ENCODE results near the gene CHRNA4. TPM values are rescaled to one million over a fixed set of nuclear protein-coding genes. Genes with fewer than 3 reads are reported as not detected.

CHRNA4 gene
- total and polyA plus RNA-seq, 2 donors (not counting 1 experiment from before 2014, with no cell fraction given) = not detected

DNA sequence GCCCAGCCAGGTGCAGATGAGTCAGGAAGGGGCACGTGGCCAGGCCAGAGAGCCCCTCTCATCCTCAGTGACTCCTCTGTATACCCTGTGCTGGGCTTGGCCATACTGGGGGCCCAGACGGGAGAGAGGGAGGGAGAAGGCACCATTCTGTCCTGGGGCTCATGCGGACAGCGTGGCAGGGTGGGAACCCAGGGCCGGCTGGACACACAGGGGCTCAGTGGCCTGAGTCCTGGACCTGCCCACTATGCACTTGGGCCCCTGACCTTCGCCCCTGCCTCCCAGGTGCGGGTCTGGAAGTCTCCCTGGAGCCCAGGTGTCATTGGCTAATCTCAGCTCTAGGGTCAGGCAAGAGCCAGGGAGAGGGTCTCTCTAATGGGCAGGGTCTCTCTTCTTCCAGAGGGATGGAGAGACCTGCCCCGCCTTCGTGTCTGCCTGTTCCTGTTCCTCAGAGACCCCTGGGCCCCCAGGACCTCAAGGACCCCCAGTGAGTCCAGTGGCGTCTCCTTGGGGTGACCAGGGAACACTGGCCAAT lies 40.5 kb downstream of the CHRNA4 start:
- no peak for DNase-seq (ENCODE audit: low read depth in 2 of 2)
- no peaks in the 10 kb centered on the region for H3K79me2 ChIP-seq (ENCODE audit: control insufficient read depth, insufficient read depth, low read length)
- no peak overlapping the region for H3K27ac ChIP-seq (ENCODE audit: insufficient read depth, low read length)
- no peak overlapping the region for H3K9ac ChIP-seq (ENCODE audit: insufficient read depth, low read length)
- no peaks in the 10 kb centered on the region for H3K4me1 ChIP-seq (ENCODE audit: control insufficient read depth, extremely low read depth, insufficient read depth, low read length)
- H3K27me3 ChIP-seq (ENCODE audit: control insufficient read depth, insufficient read depth, low read length) = peaks cover 7% of the 10 kb centered on the region
- H3K4me2 ChIP-seq (ENCODE audit: extremely low read depth, insufficient read depth, low read length) = no peak overlapping the region
- H3K36me3 ChIP-seq (ENCODE audit: control insufficient read depth, insufficient read depth, low read length) = no peaks in the 10 kb centered on the region
- no peak for TF ChIP-seq EZH2 (IDR thresholded peaks at IDR 0.05; ENCODE audit: low read length, missing control alignments)
- TF ChIP-seq, protein P1, sequence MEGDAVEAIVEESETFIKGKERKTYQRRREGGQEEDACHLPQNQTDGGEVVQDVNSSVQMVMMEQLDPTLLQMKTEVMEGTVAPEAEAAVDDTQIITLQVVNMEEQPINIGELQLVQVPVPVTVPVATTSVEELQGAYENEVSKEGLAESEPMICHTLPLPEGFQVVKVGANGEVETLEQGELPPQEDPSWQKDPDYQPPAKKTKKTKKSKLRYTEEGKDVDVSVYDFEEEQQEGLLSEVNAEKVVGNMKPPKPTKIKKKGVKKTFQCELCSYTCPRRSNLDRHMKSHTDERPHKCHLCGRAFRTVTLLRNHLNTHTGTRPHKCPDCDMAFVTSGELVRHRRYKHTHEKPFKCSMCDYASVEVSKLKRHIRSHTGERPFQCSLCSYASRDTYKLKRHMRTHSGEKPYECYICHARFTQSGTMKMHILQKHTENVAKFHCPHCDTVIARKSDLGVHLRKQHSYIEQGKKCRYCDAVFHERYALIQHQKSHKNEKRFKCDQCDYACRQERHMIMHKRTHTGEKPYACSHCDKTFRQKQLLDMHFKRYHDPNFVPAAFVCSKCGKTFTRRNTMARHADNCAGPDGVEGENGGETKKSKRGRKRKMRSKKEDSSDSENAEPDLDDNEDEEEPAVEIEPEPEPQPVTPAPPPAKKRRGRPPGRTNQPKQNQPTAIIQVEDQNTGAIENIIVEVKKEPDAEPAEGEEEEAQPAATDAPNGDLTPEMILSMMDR (conservative IDR thresholded peaks at IDR 0.05 in 1 of 2, IDR thresholded peaks at IDR 0.05 in 1 of 2; ENCODE audit: low read depth in 1 of 2, low read length in 2 of 2) = no peak
- no peaks in the 10 kb centered on the region for H4K20me1 ChIP-seq (ENCODE audit: control insufficient read depth, extremely low read depth, insufficient read depth, low read length)
- no peaks in the 10 kb centered on the region for H3K9me3 ChIP-seq (ENCODE audit: control insufficient read depth, insufficient read depth, low read depth, low read length)
- H2AFZ ChIP-seq (ENCODE audit: low read length) = no peak overlapping the region
- no peak overlapping the region for H3K4me3 ChIP-seq (replicated peaks in 1 of 4; ENCODE audit: control extremely low read depth in 1 of 4, insufficient read depth in 1 of 4, low read depth in 3 of 4, low read length in 4 of 4)

DNA sequence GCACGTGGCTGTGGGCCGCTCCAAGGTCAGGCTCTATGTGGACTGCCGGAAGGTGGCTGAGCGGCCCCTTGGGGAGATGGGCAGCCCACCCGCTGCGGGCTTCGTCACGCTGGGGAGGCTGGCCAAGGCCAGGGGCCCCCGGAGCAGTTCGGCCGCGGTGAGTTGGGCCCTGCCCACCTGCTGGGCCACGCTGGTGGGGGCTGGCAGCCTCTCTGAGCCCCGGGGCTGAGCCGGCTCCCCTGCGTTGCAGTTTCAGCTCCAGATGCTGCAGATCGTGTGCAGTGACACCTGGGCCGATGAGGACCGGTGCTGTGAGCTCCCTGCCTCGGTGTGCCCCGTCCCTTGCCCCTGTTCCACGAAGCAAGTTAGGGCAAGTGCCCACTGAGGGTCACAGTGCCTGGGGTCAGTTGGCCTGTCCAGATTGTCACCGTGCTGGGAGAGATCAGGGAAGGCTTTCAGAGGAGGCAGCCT lies 41.1 kb downstream of the CHRNA4 start:
- peaks cover 7% of the 10 kb centered on the region for H3K27me3 ChIP-seq (ENCODE audit: control insufficient read depth, insufficient read depth, low read length)

DNA sequence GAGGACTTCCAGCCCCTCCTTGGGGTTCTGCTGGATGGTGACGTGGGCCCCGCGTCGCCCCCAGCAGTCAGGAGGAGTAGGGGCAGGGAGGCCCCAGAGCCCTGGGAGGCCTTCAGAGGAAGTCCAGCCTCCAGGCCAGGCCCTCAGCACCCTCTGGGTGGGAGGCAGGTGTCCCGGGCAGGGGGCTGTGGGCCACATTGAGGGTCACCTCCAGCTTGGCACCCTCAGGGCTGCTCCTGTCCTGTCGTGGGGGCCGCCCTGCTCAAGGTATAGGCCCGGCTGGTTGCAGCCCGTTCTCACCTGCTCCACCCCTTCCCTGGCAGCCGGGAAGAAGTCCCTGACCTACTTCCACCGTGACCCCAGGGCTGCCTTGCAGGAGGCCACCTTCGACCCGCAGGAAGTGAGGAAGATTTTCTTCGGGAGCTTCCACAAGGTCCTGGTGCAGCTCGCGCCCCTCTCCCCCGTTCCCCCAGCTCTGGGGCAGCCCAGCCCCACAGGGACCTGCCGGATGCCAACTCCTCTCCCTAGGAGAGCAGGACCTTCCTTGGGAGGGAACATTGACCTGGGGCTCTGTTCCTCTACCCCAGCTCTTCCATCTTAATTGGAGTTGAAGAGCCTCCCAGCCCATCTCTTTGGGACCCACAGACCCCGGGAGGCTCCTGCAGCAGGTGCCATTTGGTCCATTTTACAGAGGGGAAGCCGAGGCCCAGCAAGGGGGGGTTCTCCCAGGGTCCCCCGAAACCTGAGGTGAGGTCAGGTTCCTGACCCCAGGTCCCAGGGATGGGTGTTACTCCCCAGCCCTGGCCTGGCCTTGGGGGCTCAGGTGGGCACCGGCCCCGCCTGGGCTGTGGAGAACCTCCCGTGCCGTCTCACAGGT lies 41.7 kb downstream of the CHRNA4 start:
- Histone ChIP-seq H2AFZ (ENCODE audit: low read length) (no peak overlapping the region), H4K20me1 (ENCODE audit: control insufficient read depth, extremely low read depth, insufficient read depth, low read length) (no peaks in the 10 kb centered on the region), H3K79me2 (ENCODE audit: control insufficient read depth, insufficient read depth, low read length) (no peaks in the 10 kb centered on the region), H3K4me1 (ENCODE audit: control insufficient read depth, extremely low read depth, insufficient read depth, low read length) (no peaks in the 10 kb centered on the region), H3K4me3 (replicated peaks in 1 of 4; ENCODE audit: control extremely low read depth in 1 of 4, insufficient read depth in 1 of 4, low read depth in 3 of 4, low read length in 4 of 4) (no peak overlapping the region), H3K27me3 (ENCODE audit: control insufficient read depth, insufficient read depth, low read length) (peaks cover 7% of the 10 kb centered on the region), H3K4me2 (ENCODE audit: extremely low read depth, insufficient read depth, low read length) (no peak overlapping the region), H3K36me3 (ENCODE audit: control insufficient read depth, insufficient read depth, low read length) (no peaks in the 10 kb centered on the region), H3K9ac (ENCODE audit: insufficient read depth, low read length) (no peak overlapping the region), H3K27ac (ENCODE audit: insufficient read depth, low read length) (no peak overlapping the region), H3K9me3 (ENCODE audit: control insufficient read depth, insufficient read depth, low read depth, low read length) (no peaks in the 10 kb centered on the region)
- DNase-seq (ENCODE audit: low read depth in 2 of 2) = no peak
- TF ChIP-seq EZH2 (IDR thresholded peaks at IDR 0.05; ENCODE audit: low read length, missing control alignments) = no peak
- TF ChIP-seq, protein P1 (conservative IDR thresholded peaks at IDR 0.05 in 1 of 2, IDR thresholded peaks at IDR 0.05 in 1 of 2; ENCODE audit: low read depth in 1 of 2, low read length in 2 of 2) = no peak

More for the DNA sequence above, 41.1 kb downstream of the CHRNA4 start:
- Histone ChIP-seq H3K79me2 (ENCODE audit: control insufficient read depth, insufficient read depth, low read length) (no peaks in the 10 kb centered on the region), H3K9me3 (ENCODE audit: control insufficient read depth, insufficient read depth, low read depth, low read length) (no peaks in the 10 kb centered on the region), H3K9ac (ENCODE audit: insufficient read depth, low read length) (no peak overlapping the region), H3K4me1 (ENCODE audit: control insufficient read depth, extremely low read depth, insufficient read depth, low read length) (no peaks in the 10 kb centered on the region), H3K36me3 (ENCODE audit: control insufficient read depth, insufficient read depth, low read length) (no peaks in the 10 kb centered on the region), H2AFZ (ENCODE audit: low read length) (no peak overlapping the region), H4K20me1 (ENCODE audit: control insufficient read depth, extremely low read depth, insufficient read depth, low read length) (no peaks in the 10 kb centered on the region), H3K4me2 (ENCODE audit: extremely low read depth, insufficient read depth, low read length) (no peak overlapping the region), H3K4me3 (replicated peaks in 1 of 4; ENCODE audit: control extremely low read depth in 1 of 4, insufficient read depth in 1 of 4, low read depth in 3 of 4, low read length in 4 of 4) (no peak overlapping the region), H3K27ac (ENCODE audit: insufficient read depth, low read length) (no peak overlapping the region)
- no peak for DNase-seq (ENCODE audit: low read depth in 2 of 2)
- TF ChIP-seq, protein P1 (conservative IDR thresholded peaks at IDR 0.05 in 1 of 2, IDR thresholded peaks at IDR 0.05 in 1 of 2; ENCODE audit: low read depth in 1 of 2, low read length in 2 of 2) = no peak
- no peak for TF ChIP-seq EZH2 (IDR thresholded peaks at IDR 0.05; ENCODE audit: low read length, missing control alignments)

Measured in fibroblast of lung (primary cell).